OCI-LY1 (cell line): Measurements from ENCODE around the gene TIMM44.

Source experiments
- CTCF ChIP-seq: fragments of 200-600 bp; sonication (generic), shearing (Covaris generic); IDR thresholded peaks from 2 replicates; pipeline ENCODE4 v1.5.1; 2017; ENCODE audit warnings: mild to moderate bottlenecking, antibody characterized with exemption, low read length, moderate library complexity, mixed read lengths
- EZH2 ChIP-seq: fragments of 200-600 bp; sonication (generic), shearing (Covaris generic); IDR thresholded peaks from 2 replicates; pipeline ENCODE4 v1.8.0; 2017; ENCODE audit warnings: borderline replicate concordance, mixed run types, mild to moderate bottlenecking, antibody characterized with exemption, low read length, moderate library complexity, mixed read lengths

GRCh38 chr19:7965259-7965841 is 21.9 kb upstream of the TIMM44 start:
- TF ChIP-seq EZH2 = no peak
- no peak for TF ChIP-seq CTCF
